OCI-LY3 (cell line): Measurements from ENCODE around the gene GPLD1.

ENCODE experiments used
- H2AFZ ChIP-seq: fragments of 200-600, 300-600 bp; shearing (Covaris generic); 2 replicates; pipeline ENCODE4 v1.6.0; 2014; ENCODE audit warnings: antibody characterized with exemption, low read depth, low read length
- H3K27ac ChIP-seq: fragments of 200-600, 300-600 bp; sonication (generic); 2 replicates; pipeline ENCODE4 v1.5.1; 2014; ENCODE audit warnings: mild to moderate bottlenecking, low read length, moderate library complexity, mixed read lengths
- H3K27me3 ChIP-seq: fragments of 200-600, 300-600 bp; sonication (generic); 2 replicates; pipeline ENCODE4 v1.6.1; 2014; ENCODE audit warnings: low read depth, low read length, mixed read lengths
- H3K36me3 ChIP-seq: fragments of 200-600, 300-600 bp; sonication (generic); replicated peaks from 2 replicates; pipeline ENCODE3; 2014; ENCODE audit warnings: low read depth, low read length, mixed read lengths
- H3K4me1 ChIP-seq: fragments of 300-600, 200-600 bp; sonication (generic); 2 replicates; pipeline ENCODE4 v1.6.1; 2014; ENCODE audit warnings: low read length, mixed read lengths
- H3K4me2 ChIP-seq: fragments of 200-600, 300-600 bp; sonication (generic); 2 replicates; pipeline ENCODE4 v1.6.1; 2014; ENCODE audit warnings: low read length, mixed read lengths
- H3K4me3 ChIP-seq: fragments of 300-600, 200-600 bp; sonication (generic); 2 replicates; pipeline ENCODE4 v1.5.1; 2014; ENCODE audit warnings: antibody characterized with exemption, mild to moderate bottlenecking, low read length, moderate library complexity
- H3K79me2 ChIP-seq: fragments of 300-600, 200-600 bp; shearing (Covaris generic); 2 replicates; pipeline ENCODE4 v1.6.1; 2014; ENCODE audit warnings: mild to moderate bottlenecking, low read length, mixed read lengths
- H3K9ac ChIP-seq: fragments of 300-600, 200-600 bp; shearing (Covaris generic); 2 replicates; pipeline ENCODE4 v1.6.0; 2014; ENCODE audit warnings: mild to moderate bottlenecking, low read length, moderate library complexity
- H3K9me3 ChIP-seq: fragments of 200-600, 300-600 bp; shearing (Covaris generic); 2 replicates; pipeline ENCODE4 v1.6.1; 2014; ENCODE audit warnings: low read length, mixed read lengths; ENCODE audit not compliant: insufficient read depth
- H4K20me1 ChIP-seq: fragments of 200-600, 300-600 bp; sonication (generic); 2 replicates; pipeline ENCODE4 v1.6.1; 2016; ENCODE audit warnings: low read length, mixed read lengths; ENCODE audit not compliant: insufficient read depth
- CTCF ChIP-seq: fragments of 200-600, 300-600 bp; sonication (generic); IDR thresholded peaks from 2 replicates; pipeline ENCODE4 v1.5.1; 2014; ENCODE audit warnings: antibody characterized with exemption, low read length, low read depth
- EZH2phosphoT487 ChIP-seq: fragments of 200-600 bp; shearing (Covaris generic); IDR thresholded peaks from 2 replicates; pipeline ENCODE4 v1.6.1; 2018; ENCODE audit warnings: antibody characterized with exemption, mixed run types, low read depth

Gene GPLD1

DNA sequence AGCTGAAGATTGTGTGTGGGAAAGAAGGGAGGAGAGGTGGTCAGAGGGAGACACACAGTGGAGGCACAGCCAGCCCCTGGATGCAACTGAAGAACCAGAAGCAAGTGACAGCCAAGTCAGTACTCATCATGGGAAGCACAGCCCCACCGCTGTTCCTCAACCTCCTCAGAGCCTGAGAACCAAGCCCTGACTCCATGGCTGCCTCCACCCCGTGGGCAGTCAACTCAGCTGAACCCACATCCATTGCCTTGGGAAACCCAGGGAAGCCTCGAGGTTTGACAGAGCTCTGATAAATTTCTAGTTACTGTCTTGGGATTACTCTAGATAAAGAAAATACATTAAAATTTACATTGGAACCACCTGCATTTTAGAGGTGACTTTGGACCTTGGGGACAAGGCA is 35.0 kb upstream of the GPLD1 start:
- Histone ChIP-seq H3K27ac (no peak overlapping the region), H3K36me3 (no peaks in the 10 kb centered on the region), H3K27me3 (no peaks in the 10 kb centered on the region), H2AFZ (no peak overlapping the region), H3K9ac (no peak overlapping the region), H3K4me2 (no peak overlapping the region), H3K4me3 (no peak overlapping the region), H4K20me1 (no peaks in the 10 kb centered on the region), H3K79me2 (no peaks in the 10 kb centered on the region), H3K4me1 (peaks cover 19% of the 10 kb centered on the region), H3K9me3 (no peaks in the 10 kb centered on the region)
- TF ChIP-seq CTCF = no peak
- no peak for TF ChIP-seq EZH2phosphoT487

DNA sequence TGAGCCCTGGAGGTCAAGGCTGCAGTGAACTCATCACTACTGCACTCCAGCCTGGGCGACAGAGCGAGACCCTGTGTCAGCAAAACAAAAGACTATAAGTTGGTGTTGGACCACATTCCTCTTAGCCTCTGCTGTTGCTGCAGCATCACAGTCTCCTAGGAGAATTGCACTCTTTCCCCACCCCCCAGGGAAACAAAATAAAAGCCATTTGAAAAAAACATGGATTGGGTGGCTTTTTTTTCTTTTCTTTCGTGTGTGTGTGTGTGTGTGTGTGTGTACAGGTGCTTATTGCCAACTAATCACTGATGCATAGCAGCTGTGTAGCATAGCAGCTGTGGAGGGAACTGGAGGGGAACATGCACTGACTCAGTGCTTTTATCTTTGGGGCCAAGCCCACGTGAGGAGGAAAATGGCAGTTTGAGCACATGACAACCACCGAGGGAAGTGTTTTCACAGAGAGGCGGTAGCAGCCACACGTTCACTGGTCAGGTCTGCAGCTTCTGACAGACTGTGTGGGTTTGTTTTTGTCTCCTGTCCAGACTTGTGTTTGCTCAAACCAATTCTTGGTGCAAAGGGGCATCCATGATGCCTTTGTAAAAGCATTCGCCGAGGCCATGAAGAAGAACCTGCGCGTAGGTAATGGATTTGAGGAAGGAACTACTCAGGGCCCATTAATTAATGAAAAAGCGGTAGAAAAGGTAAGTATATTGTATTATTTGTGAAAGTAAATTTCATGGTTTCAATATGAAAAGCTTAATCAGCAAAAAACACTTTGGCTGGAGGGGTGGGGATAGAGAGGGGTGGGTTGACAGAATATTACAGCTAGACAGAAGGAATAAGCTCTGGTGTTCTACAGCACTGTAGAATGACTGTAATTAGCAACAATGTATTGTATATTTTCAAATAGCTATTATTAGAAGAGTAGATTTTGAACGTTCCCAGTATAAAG is 33.1 kb upstream of the GPLD1 start:
- no peak overlapping the region for H3K9ac ChIP-seq
- no peak for TF ChIP-seq EZH2phosphoT487
- no peak for TF ChIP-seq CTCF
- no peaks in the 10 kb centered on the region for H3K9me3 ChIP-seq
- no peaks in the 10 kb centered on the region for H3K79me2 ChIP-seq
- H3K27ac ChIP-seq = no peak overlapping the region
- H3K36me3 ChIP-seq = no peaks in the 10 kb centered on the region
- H3K4me3 ChIP-seq = no peak overlapping the region
- no peak overlapping the region for H2AFZ ChIP-seq
- H3K4me2 ChIP-seq = 0 out of 2 replicates have a peak overlapping the region, but pooled peaks have one; percentile 26
- H4K20me1 ChIP-seq = no peaks in the 10 kb centered on the region
- H3K4me1 ChIP-seq = peaks cover 27% of the 10 kb centered on the region
- no peaks in the 10 kb centered on the region for H3K27me3 ChIP-seq

- Histone ChIP-seq H3K9me3 (no peaks in the 10 kb centered on the region), H3K36me3 (no peaks in the 10 kb centered on the region), H3K79me2 (no peaks in the 10 kb centered on the region), H3K27me3 (no peaks in the 10 kb centered on the region), H3K4me3 (no peak overlapping the region), H4K20me1 (no peaks in the 10 kb centered on the region), H2AFZ (peak overlapping the region; percentile 67; the same call in 1 of the 2 replicates), H3K9ac (no peak overlapping the region), H3K4me1 (peaks cover 32% of the 10 kb centered on the region), H3K4me2 (peak overlapping the region; percentile 23), H3K27ac (no peak overlapping the region)
- TF ChIP-seq CTCF (peak; percentile 59), EZH2phosphoT487 (no peak)
Measured at GRCh38 chr6:24520929-24521546, 31.7 kb upstream of the GPLD1 start.
